ENCODE data around the gene PAH.

Gene PAH
- 0 to 0.72 (median 0) reads per million in 4 experiments for total RNA-seq

- DNase-seq: no peak
Measured at GRCh38 chr12:102917026-102917787, at the start of gene PAH. PAH (minus strand) TSS chr12:102917244; CDS start chr12:102917130, 114 bp downstream.

GRCh38 chr12:102966200-102966863, 49.3 kb upstream of the PAH start:
- no peak for DNase-seq

GRCh38 chr12:102965281-102966155, 48.5 kb upstream of the PAH start:
- DNase-seq: no peak

- no peak for DNase-seq
Measured at GRCh38 chr12:102964872-102965271, 47.8 kb upstream of the PAH start.

- no peak for DNase-seq
Measured at GRCh38 chr12:102963796-102964195, 46.8 kb upstream of the PAH start.

GRCh38 chr12:102962986-102963385, 45.9 kb upstream of the PAH start:
- DNase-seq: no peak

GRCh38 chr12:102962532-102962931, 45.5 kb upstream of the PAH start:
- no peak for DNase-seq

- DNase-seq: no peak
Measured at GRCh38 chr12:102961466-102961855, 44.4 kb upstream of the PAH start.

DNA sequence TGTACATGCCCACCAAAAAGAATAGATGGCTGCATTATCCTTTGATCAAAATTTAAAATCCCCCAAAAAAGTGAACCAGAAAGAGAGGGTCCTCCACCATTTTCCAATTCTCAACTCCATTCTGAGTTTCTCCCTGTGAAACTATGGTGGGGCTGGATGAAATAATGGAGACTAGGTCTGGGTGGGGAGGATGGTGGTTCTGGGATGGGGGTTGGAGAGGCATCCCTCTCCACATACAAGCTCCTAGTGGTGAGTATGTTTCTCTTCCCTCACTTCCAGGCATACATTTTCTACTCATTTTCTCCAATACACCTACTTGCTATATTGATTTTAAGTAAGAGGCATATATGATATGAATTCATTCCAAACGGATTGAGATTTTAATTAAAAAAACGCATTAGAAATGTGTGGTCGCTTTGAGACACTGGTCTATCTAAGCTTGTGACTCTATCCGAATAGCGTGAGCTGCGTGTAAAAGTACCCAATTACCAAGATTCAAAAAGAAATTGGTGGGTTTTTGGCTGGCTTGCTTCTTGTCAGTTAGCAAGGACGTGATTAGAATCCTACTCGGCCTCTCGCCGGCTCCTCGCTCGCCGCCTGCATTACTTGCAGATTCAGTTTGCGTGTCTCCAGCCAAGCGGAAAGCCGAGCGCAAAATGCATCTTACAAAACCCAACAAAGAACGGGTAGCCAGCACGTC, 43.9 kb upstream of the PAH start:
- DNase-seq: no peak

DNA sequence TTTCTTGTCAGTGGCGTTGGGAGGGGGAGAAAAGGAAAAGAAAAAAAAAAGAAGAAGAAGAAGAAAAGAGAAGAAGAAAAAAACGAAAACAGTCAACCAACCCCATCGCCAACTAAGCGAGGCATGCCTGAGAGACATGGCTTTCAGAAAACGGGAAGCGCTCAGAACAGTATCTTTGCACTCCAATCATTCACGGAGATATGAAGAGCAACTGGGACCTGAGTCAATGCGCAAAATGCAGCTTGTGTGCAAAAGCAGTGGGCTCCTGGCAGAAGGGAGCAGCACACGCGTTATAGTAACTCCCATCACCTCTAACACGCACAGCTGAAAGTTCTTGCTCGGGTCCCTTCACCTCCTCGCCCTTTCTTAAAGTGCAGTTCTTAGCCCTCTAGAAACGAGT, 42.3 kb upstream of the PAH start:
- no peak for DNase-seq

GRCh38 chr12:102958830-102959176, 41.8 kb upstream of the PAH start:
- DNase-seq: no peak

- DNase-seq: no peak
Measured at GRCh38 chr12:102958073-102958829, 41.2 kb upstream of the PAH start.

- no peak for DNase-seq
Measured at GRCh38 chr12:102957339-102958050, 40.5 kb upstream of the PAH start, which contains the start of gene ASCL1. ASCL1 (plus strand) TSS chr12:102957674; CDS start chr12:102958245, 571 bp downstream.

- DNase-seq: no peak
Measured at GRCh38 chr12:102956738-102957327, 39.8 kb upstream of the PAH start.

- DNase-seq: no peak
Measured at GRCh38 chr12:102955926-102956737, 39.1 kb upstream of the PAH start.

DNA sequence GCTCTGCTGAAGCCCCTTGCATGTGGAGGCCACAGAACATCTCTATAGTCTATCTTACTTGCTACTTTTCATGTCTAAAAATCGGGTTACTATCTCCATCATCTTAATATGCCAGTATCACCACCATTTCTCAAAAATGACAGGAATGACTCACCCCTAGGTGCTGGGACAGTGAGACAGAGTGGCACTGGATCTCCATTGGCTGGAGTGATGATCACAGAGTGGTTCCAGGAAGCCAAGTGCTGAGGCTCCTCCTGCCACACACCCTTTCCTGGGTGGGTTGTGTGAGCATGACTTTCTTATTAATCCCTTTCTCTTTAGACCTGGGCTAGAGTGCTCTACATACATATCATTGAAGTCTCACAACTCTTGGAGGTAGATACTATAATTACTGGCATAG, 37.1 kb upstream of the PAH start:
- no peak for DNase-seq

GRCh38 chr12:102953221-102953620, 36.2 kb upstream of the PAH start:
- no peak for DNase-seq

GRCh38 chr12:102951841-102952240, 34.8 kb upstream of the PAH start:
- no peak for DNase-seq

DNA sequence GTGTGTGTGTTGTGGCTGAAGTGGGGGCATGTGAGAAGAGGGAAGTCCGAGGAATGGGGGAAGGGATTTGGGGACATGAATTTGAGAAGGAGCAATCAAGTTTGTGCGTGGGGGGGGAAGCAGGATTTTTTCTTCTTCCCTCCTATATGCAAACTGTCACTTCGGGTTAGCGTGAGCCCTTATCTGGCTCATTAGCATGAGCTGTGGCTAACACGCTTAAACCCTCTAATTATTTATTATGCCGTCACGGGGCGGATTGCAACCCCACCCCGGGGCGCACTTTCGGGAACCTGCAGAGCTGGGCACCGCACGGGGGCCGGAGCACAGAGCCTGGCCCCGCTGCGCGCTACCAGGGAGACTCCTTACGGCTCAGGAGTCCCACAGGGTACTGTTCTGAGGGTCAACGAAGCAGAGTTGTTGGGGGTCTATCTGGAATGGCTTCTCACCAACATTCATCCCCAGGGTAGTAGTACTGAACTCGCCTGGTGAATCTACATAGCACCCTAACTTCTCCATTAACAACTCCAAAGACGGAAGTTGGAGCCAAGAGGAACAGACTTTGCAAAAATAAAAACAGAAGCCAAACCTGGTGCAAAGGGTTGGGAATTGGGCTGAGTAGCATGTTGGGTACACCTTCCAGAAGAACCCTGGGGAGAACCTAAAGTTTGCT, 34.0 kb upstream of the PAH start:
- DNase-seq: no peak

Measured in effector CD8-positive, alpha-beta T cell (primary cell).